Activated CD4-positive, alpha-beta T cell treated with anti-CD3 and anti-CD28 coated beads for 36 hours (primary cell): Measurements from ENCODE around the gene SCN1A. TPM values are rescaled to one million over a fixed set of nuclear protein-coding genes. Genes with fewer than 3 reads are reported as not detected.

Experiments used
- ATAC-seq: fragments of 200-7000 bp; cut with Tn5 transposase; one replicate; pipeline ENCODE4 v1.10.0; 2021; ENCODE audit warnings: mild to moderate bottlenecking, moderate library complexity
- CTCF ChIA-PET: fragments of 350-600 bp; sonication (Branson Sonifier 250); formaldehyde crosslinking; loops from one replicate; lab custom pipeline; 2021; ENCODE audit warnings: antibody characterized with exemption; lab: Charles Lee
- POLR2A ChIA-PET: fragments of 350-600 bp; sonication (Branson Sonifier 250); formaldehyde crosslinking; loops from one replicate; lab custom pipeline; 2021; ENCODE audit warnings: antibody characterized with exemption, inconsistent platforms; lab: Charles Lee
- DNase-seq: peaks from one replicate; pipeline ENCODE4 v3.0.0-alpha.2; 2020
- H3K27ac Mint-ChIP-seq: one replicate; pipeline ENCODE4 v1.8.0; 2021; ENCODE audit warnings: mixed read lengths
- H3K27me3 Mint-ChIP-seq: one replicate; pipeline ENCODE4 v1.8.0; 2021; ENCODE audit warnings: mixed read lengths
- H3K36me3 Mint-ChIP-seq: one replicate; pipeline ENCODE4 v1.8.0; 2021; ENCODE audit warnings: low read depth, mixed read lengths
- H3K4me1 Mint-ChIP-seq: one replicate; pipeline ENCODE4 v1.8.0; 2021; ENCODE audit warnings: mixed read lengths
- H3K4me3 Mint-ChIP-seq: one replicate; pipeline ENCODE4 v1.8.0; 2021; ENCODE audit warnings: mild to moderate bottlenecking, moderate library complexity, mixed read lengths
- H3K9me3 Mint-ChIP-seq: one replicate; pipeline ENCODE4 v1.8.0; 2021; ENCODE audit warnings: low read depth, mixed read lengths
- intact Hi-C, 2 experiments: fragments of 100-400 bp; cut with DNase I in 1 of 2; cut with micrococcal nuclease in 1 of 2; formaldehyde crosslinking; loops; one replicate each; pipeline versions ENCODE4 v1.14.2 to v1.15.1; 2022 to 2024; cut with DNase I, micrococcal nuclease
- total RNA-seq, 2 experiments: library from RNA; stranded (reverse); gene quantifications; one replicate each; pipeline ENCODE4 v1.2.3, GENCODE V29; 2021

SCN1A gene
- total RNA-seq, 2 experiments from 2014 or later = not detected

GRCh38 chr2:166074430-166074829 lies 53.4 kb downstream of the SCN1A start:
- no peak overlapping the region for H3K27ac Mint-ChIP-seq
- H3K9me3 Mint-ChIP-seq = no peaks in the 10 kb centered on the region
- ATAC-seq (no peak), DNase-seq (no peak)
- intact Hi-C loops = no loop called here
- H3K4me3 Mint-ChIP-seq = no peak overlapping the region
- POLR2A ChIA-PET = no interaction called here
- no peaks in the 10 kb centered on the region for H3K4me1 Mint-ChIP-seq
- CTCF ChIA-PET = interaction anchor here (0.6 to 1.5 kb wide), 2 partner anchors 11 to 58 kb away, joined by 3 to 4 read pairs; no protein-coding TSS in a partner anchor
- peaks cover 6% of the 10 kb centered on the region for H3K27me3 Mint-ChIP-seq
- no peaks in the 10 kb centered on the region for H3K36me3 Mint-ChIP-seq

GRCh38 chr2:166074011-166074410 lies 53.8 kb downstream of the SCN1A start:
- H3K4me3 Mint-ChIP-seq = no peak overlapping the region
- H3K27ac Mint-ChIP-seq = no peak overlapping the region
- intact Hi-C loops = no loop called here
- ATAC-seq (no peak), DNase-seq (no peak)
- H3K36me3 Mint-ChIP-seq = no peaks in the 10 kb centered on the region
- no peaks in the 10 kb centered on the region for H3K4me1 Mint-ChIP-seq
- H3K9me3 Mint-ChIP-seq = no peaks in the 10 kb centered on the region
- ChIA-PET POLR2A (no interaction called here), CTCF (interaction anchor here (0.6 to 1.5 kb wide), 2 partner anchors 10 to 59 kb away, joined by 3 to 4 read pairs; no protein-coding TSS in a partner anchor)
- H3K27me3 Mint-ChIP-seq = peaks cover 6% of the 10 kb centered on the region

- Mint-ChIP-seq H3K27ac (no peak overlapping the region), H3K4me1 (no peaks in the 10 kb centered on the region), H3K4me3 (no peak overlapping the region), H3K9me3 (no peaks in the 10 kb centered on the region), H3K36me3 (no peaks in the 10 kb centered on the region), H3K27me3 (peaks cover 3% of the 10 kb centered on the region)
- ATAC-seq (no peak), DNase-seq (no peak)
- intact Hi-C loops = no loop called here
- ChIA-PET CTCF (no interaction called here), POLR2A (no interaction called here)
Observed at GRCh38 chr2:166070231-166070630, 57.6 kb downstream of the SCN1A start.

GRCh38 chr2:166068981-166069380 lies 58.8 kb downstream of the SCN1A start:
- H3K36me3 Mint-ChIP-seq = no peaks in the 10 kb centered on the region
- ChIA-PET CTCF (no interaction called here), POLR2A (no interaction called here)
- no peak overlapping the region for H3K4me3 Mint-ChIP-seq
- no peaks in the 10 kb centered on the region for H3K4me1 Mint-ChIP-seq
- H3K9me3 Mint-ChIP-seq = no peaks in the 10 kb centered on the region
- DNase-seq = no peak
- peaks cover 1% of the 10 kb centered on the region for H3K27me3 Mint-ChIP-seq
- no peak overlapping the region for H3K27ac Mint-ChIP-seq
- intact Hi-C loops = no loop called here
- no peak for ATAC-seq

GRCh38 chr2:166067229-166067628 lies 60.6 kb downstream of the SCN1A start:
- intact Hi-C loops = no loop called here
- Mint-ChIP-seq H3K4me1 (no peaks in the 10 kb centered on the region), H3K9me3 (no peaks in the 10 kb centered on the region), H3K4me3 (no peak overlapping the region), H3K27ac (no peak overlapping the region), H3K36me3 (no peaks in the 10 kb centered on the region), H3K27me3 (peaks cover 1% of the 10 kb centered on the region)
- DNase-seq = no peak
- ChIA-PET POLR2A (no interaction called here), CTCF (interaction anchor here (0.7 kb wide), 1 partner anchor 16 kb away, joined by 3 read pairs; no protein-coding TSS in a partner anchor)
- ATAC-seq = no peak

GRCh38 chr2:166060191-166060590 lies 67.6 kb downstream of the SCN1A start:
- no peak overlapping the region for H3K4me3 Mint-ChIP-seq
- intact Hi-C loops = no loop called here
- POLR2A ChIA-PET = interaction anchor here (0.6 kb wide), 1 partner anchor 37 kb away, joined by 9 read pairs; no protein-coding TSS in a partner anchor
- H3K36me3 Mint-ChIP-seq = no peaks in the 10 kb centered on the region
- ATAC-seq (no peak), DNase-seq (no peak)
- no peak overlapping the region for H3K27ac Mint-ChIP-seq
- CTCF ChIA-PET = interaction anchor here (1.2 to 4.1 kb wide), 2 partner anchors 55 to 67 kb away, joined by 3 to 34 read pairs; partner anchors contain the start of gene SCN1A
- H3K4me1 Mint-ChIP-seq = no peaks in the 10 kb centered on the region
- H3K27me3 Mint-ChIP-seq = peaks cover 1% of the 10 kb centered on the region
- H3K9me3 Mint-ChIP-seq = no peaks in the 10 kb centered on the region

GRCh38 chr2:166057370-166058164 lies 70.3 kb downstream of the SCN1A start:
- Mint-ChIP-seq H3K4me3 (no peak overlapping the region), H3K27ac (no peak overlapping the region), H3K4me1 (no peaks in the 10 kb centered on the region), H3K27me3 (no peaks in the 10 kb centered on the region), H3K9me3 (no peaks in the 10 kb centered on the region), H3K36me3 (no peaks in the 10 kb centered on the region)
- no peak for ATAC-seq
- intact Hi-C loops = loop anchor here (1.0 to 2.0 kb wide), 2 partner anchors 71 to 123 kb away; partner anchors contain the start of gene SCN1A (in 2 of the 2)
- no peak for DNase-seq
- CTCF ChIA-PET = interaction anchor here (0.8 to 4.1 kb wide), 8 partner anchors 9 to 124 kb away, joined by 3 to 34 read pairs (median 4); partner anchors contain the start of gene SCN1A
- POLR2A ChIA-PET = no interaction called here

GRCh38 chr2:166044853-166045483 lies 82.9 kb downstream of the SCN1A start:
- CTCF ChIA-PET = no interaction called here

GRCh38 chr2:166042768-166043390 lies 84.9 kb downstream of the SCN1A start:
- Mint-ChIP-seq H3K27ac (no peak overlapping the region), H3K9me3 (no peaks in the 10 kb centered on the region), H3K4me3 (no peak overlapping the region), H3K4me1 (no peaks in the 10 kb centered on the region), H3K27me3 (peaks cover 4% of the 10 kb centered on the region), H3K36me3 (no peaks in the 10 kb centered on the region)
- intact Hi-C loops = no loop called here
- CTCF ChIA-PET = no interaction called here
- POLR2A ChIA-PET = interaction anchor here (0.6 kb wide), 1 partner anchor 80 kb away, joined by 8 read pairs; no protein-coding TSS in a partner anchor
- DNase-seq (no peak), ATAC-seq (no peak)

More at GRCh38 chr2:166044853-166045483, 82.9 kb downstream of the SCN1A start:
- ATAC-seq (no peak), DNase-seq (no peak)
- intact Hi-C loops = no loop called here
- Mint-ChIP-seq H3K27me3 (peaks cover 4% of the 10 kb centered on the region), H3K9me3 (no peaks in the 10 kb centered on the region), H3K4me3 (no peak overlapping the region), H3K4me1 (no peaks in the 10 kb centered on the region), H3K36me3 (no peaks in the 10 kb centered on the region), H3K27ac (no peak overlapping the region)
- POLR2A ChIA-PET = no interaction called here

GRCh38 chr2:166042356-166042755 lies 85.5 kb downstream of the SCN1A start:
- no peaks in the 10 kb centered on the region for H3K4me1 Mint-ChIP-seq
- no peaks in the 10 kb centered on the region for H3K9me3 Mint-ChIP-seq
- intact Hi-C loops = no loop called here
- no peak overlapping the region for H3K27ac Mint-ChIP-seq
- DNase-seq = no peak
- ChIA-PET POLR2A (no interaction called here), CTCF (no interaction called here)
- H3K4me3 Mint-ChIP-seq = no peak overlapping the region
- no peak for ATAC-seq
- H3K27me3 Mint-ChIP-seq = peaks cover 6% of the 10 kb centered on the region
- no peaks in the 10 kb centered on the region for H3K36me3 Mint-ChIP-seq

- ATAC-seq (no peak), DNase-seq (no peak)
- Mint-ChIP-seq H3K27ac (no peak overlapping the region), H3K4me3 (no peak overlapping the region), H3K4me1 (no peaks in the 10 kb centered on the region), H3K36me3 (no peaks in the 10 kb centered on the region), H3K9me3 (no peaks in the 10 kb centered on the region), H3K27me3 (peaks cover 6% of the 10 kb centered on the region)
- POLR2A ChIA-PET = no interaction called here
- intact Hi-C loops = no loop called here
- CTCF ChIA-PET = no interaction called here
Observed at GRCh38 chr2:166041613-166042012, 86.2 kb downstream of the SCN1A start.
